Neural cell (in vitro differentiated cells): Measurements from ENCODE around the gene PLA2G4E. TPM values are rescaled to one million over a fixed set of nuclear protein-coding genes. Genes with fewer than 3 reads are reported as not detected.

ENCODE experiments used
- H2AFZ ChIP-seq: fragments of 200-600, 300-800 bp; sonication (generic), shearing (Covaris generic); 2 replicates; pipeline ENCODE4 v1.6.0; 2014; ENCODE audit warnings: low read depth, mild to moderate bottlenecking, antibody characterized with exemption, low read length, moderate library complexity
- H3F3A ChIP-seq: fragments of 200-600 bp; shearing (Covaris generic); 2 replicates; pipeline ENCODE4 v1.6.1; 2016; ENCODE audit warnings: mild to moderate bottlenecking, moderate library complexity, mixed read lengths, antibody characterized with exemption, low read length; ENCODE audit not compliant: insufficient read depth, poor library complexity, severe bottlenecking
- H3K27ac ChIP-seq: fragments of 200-600, 300-800 bp; sonication (generic), shearing (Covaris generic); 2 replicates; pipeline ENCODE4 v1.5.1; 2014; ENCODE audit warnings: mild to moderate bottlenecking, low read length, moderate library complexity
- H3K27me3 ChIP-seq: fragments of 300-800, 200-600 bp; sonication (generic), shearing (Covaris generic); 2 replicates; pipeline ENCODE4 v1.6.0; 2014; ENCODE audit warnings: mild to moderate bottlenecking, low read depth, low read length, moderate library complexity; ENCODE audit not compliant: insufficient read depth
- H3K36me3 ChIP-seq: fragments of 300-800, 200-600 bp; sonication (generic), shearing (Covaris generic); 2 replicates; pipeline ENCODE4 v1.5.1; 2014; ENCODE audit warnings: mild to moderate bottlenecking, antibody characterized with exemption, low read length, moderate library complexity; ENCODE audit not compliant: insufficient read depth
- H3K4me2 ChIP-seq: fragments of 300-800, 200-600 bp; sonication (generic), shearing (Covaris generic); 2 replicates; pipeline ENCODE4 v1.6.0; 2014; ENCODE audit warnings: mild to moderate bottlenecking, low read length
- H3K4me3 ChIP-seq: fragments of 300-800, 200-600 bp; sonication (generic), shearing (Covaris generic); 2 replicates; pipeline ENCODE4 v1.5.1; 2014; ENCODE audit warnings: mild to moderate bottlenecking, low read length, moderate library complexity
- H3K79me2 ChIP-seq: fragments of 200-600 bp; shearing (Covaris generic); replicated peaks from 2 replicates; pipeline ENCODE4 v1.6.0; 2014; ENCODE audit warnings: mild to moderate bottlenecking, low read length, moderate library complexity; ENCODE audit not compliant: insufficient read depth
- H3K9ac ChIP-seq: fragments of 300-800, 200-600 bp; sonication (generic), shearing (Covaris generic); 2 replicates; pipeline ENCODE4 v1.6.1; 2016; ENCODE audit warnings: mild to moderate bottlenecking, low read length, mixed read lengths
- H3K9me2 ChIP-seq: fragments of 200-600 bp; shearing (Covaris generic); 2 replicates; pipeline ENCODE4 v1.6.1; 2016; ENCODE audit warnings: mild to moderate bottlenecking, low read length, mixed read lengths; ENCODE audit not compliant: insufficient read depth
- H3K9me3 ChIP-seq: fragments of 200-600, 300-800 bp; sonication (generic), shearing (Covaris generic); 2 replicates; pipeline ENCODE4 v1.6.1; 2016; ENCODE audit warnings: mild to moderate bottlenecking, mixed run types, low read length, moderate library complexity, mixed read lengths
- H4K20me1 ChIP-seq: fragments of 200-600 bp; shearing (Covaris generic); 2 replicates; pipeline ENCODE4 v1.6.1; 2016; ENCODE audit warnings: mild to moderate bottlenecking, mixed run types; ENCODE audit not compliant: insufficient read depth
- CTCF ChIP-seq: fragments of 450-650 bp; IDR thresholded peaks from 2 replicates; pipeline ENCODE4 v1.5.1; 2014; ENCODE audit warnings: antibody characterized with exemption, mild to moderate bottlenecking, moderate library complexity; ENCODE audit not compliant: poor library complexity, severe bottlenecking
- EP300 ChIP-seq: fragments of 450-650 bp; conservative IDR thresholded peaks from 2 replicates; pipeline ENCODE4 v1.6.1; 2014; ENCODE audit warnings: antibody characterized with exemption, mild to moderate bottlenecking, moderate library complexity; ENCODE audit not compliant: poor library complexity, severe bottlenecking
- EZH2 ChIP-seq: fragments of 200-600, 300-800 bp; shearing (Covaris generic), sonication (generic); IDR thresholded peaks from 2 replicates; pipeline ENCODE4 v1.6.1; 2014; ENCODE audit warnings: antibody characterized with exemption, low read length, borderline replicate concordance, mild to moderate bottlenecking; ENCODE audit not compliant: insufficient read depth, poor library complexity, severe bottlenecking
- MXI1 ChIP-seq: fragments of 450-650 bp; conservative IDR thresholded peaks from 2 replicates; pipeline ENCODE4 v1.6.1; 2014; ENCODE audit warnings: antibody characterized with exemption, mild to moderate bottlenecking; ENCODE audit not compliant: poor library complexity, severe bottlenecking
- POLR2AphosphoS5 ChIP-seq: IDR thresholded peaks from 2 replicates; pipeline ENCODE4 v1.6.1; 2012
- RAD21 ChIP-seq: fragments of 450-650 bp; conservative IDR thresholded peaks from 2 replicates; pipeline ENCODE4 v1.6.1; 2014; ENCODE audit warnings: antibody characterized with exemption, mild to moderate bottlenecking, moderate library complexity
- REST ChIP-seq: IDR thresholded peaks from 2 replicates; pipeline ENCODE4 v1.6.1; 2012; ENCODE audit warnings: borderline replicate concordance
- SMC3 ChIP-seq: fragments of 450-650 bp; conservative IDR thresholded peaks from 2 replicates; pipeline ENCODE4 v1.6.1; 2014; ENCODE audit warnings: antibody characterized with exemption, mild to moderate bottlenecking, moderate library complexity; ENCODE audit not compliant: poor library complexity
- TAF1 ChIP-seq: IDR thresholded peaks from 2 replicates; pipeline ENCODE4 v1.6.1; 2012; ENCODE audit warnings: low read depth
- polyA plus RNA-seq: library from polyadenylated mRNA; depleted of rRNA; stranded (reverse); fragments of >200 nt; gene quantifications from 2 replicates; pipeline ENCODE4 v1.2.3, GENCODE V29; 2014

PLA2G4E gene
- polyA plus RNA-seq, 1 donor from 2014 or later = not detected

GRCh38 chr15:42007386-42007785, 13.5 kb downstream of the PLA2G4E start:
- H3K36me3 ChIP-seq = no peaks in the 10 kb centered on the region
- no peaks in the 10 kb centered on the region for H4K20me1 ChIP-seq
- H3K4me3 ChIP-seq = no peak overlapping the region
- no peak overlapping the region for H2AFZ ChIP-seq
- H3K27me3 ChIP-seq = no peaks in the 10 kb centered on the region
- H3K9me2 ChIP-seq = no peaks in the 10 kb centered on the region
- no peak overlapping the region for H3K4me2 ChIP-seq
- no peaks in the 10 kb centered on the region for H3K9me3 ChIP-seq
- no peak overlapping the region for H3K27ac ChIP-seq
- no peak overlapping the region for H3K9ac ChIP-seq
- H3K79me2 ChIP-seq = no peaks in the 10 kb centered on the region
- TF ChIP-seq RAD21 (no peak), SMC3 (no peak), REST (no peak), TAF1 (no peak), CTCF (no peak), POLR2AphosphoS5 (no peak), EZH2 (no peak)
- H3F3A ChIP-seq = no peaks in the 10 kb centered on the region

GRCh38 chr15:42002333-42002732, 18.5 kb downstream of the PLA2G4E start:
- Histone ChIP-seq H3K9me3 (no peaks in the 10 kb centered on the region), H2AFZ (no peak overlapping the region), H3K9ac (no peak overlapping the region), H3K27me3 (no peaks in the 10 kb centered on the region), H3K4me3 (no peak overlapping the region), H4K20me1 (no peaks in the 10 kb centered on the region), H3F3A (no peaks in the 10 kb centered on the region), H3K9me2 (no peaks in the 10 kb centered on the region), H3K27ac (no peak overlapping the region), H3K36me3 (no peaks in the 10 kb centered on the region), H3K4me2 (no peak overlapping the region), H3K79me2 (no peaks in the 10 kb centered on the region)
- TF ChIP-seq REST = no peak
- no peak for TF ChIP-seq EP300
- TF ChIP-seq MXI1 = no peak
- no peak for TF ChIP-seq RAD21
- no peak for TF ChIP-seq SMC3
- TF ChIP-seq EZH2 = no peak
- no peak for TF ChIP-seq TAF1
- no peak for TF ChIP-seq POLR2AphosphoS5
- no peak for TF ChIP-seq CTCF
